ENCODE data around the gene ATP6V1A.

Gene ATP6V1A

DNA sequence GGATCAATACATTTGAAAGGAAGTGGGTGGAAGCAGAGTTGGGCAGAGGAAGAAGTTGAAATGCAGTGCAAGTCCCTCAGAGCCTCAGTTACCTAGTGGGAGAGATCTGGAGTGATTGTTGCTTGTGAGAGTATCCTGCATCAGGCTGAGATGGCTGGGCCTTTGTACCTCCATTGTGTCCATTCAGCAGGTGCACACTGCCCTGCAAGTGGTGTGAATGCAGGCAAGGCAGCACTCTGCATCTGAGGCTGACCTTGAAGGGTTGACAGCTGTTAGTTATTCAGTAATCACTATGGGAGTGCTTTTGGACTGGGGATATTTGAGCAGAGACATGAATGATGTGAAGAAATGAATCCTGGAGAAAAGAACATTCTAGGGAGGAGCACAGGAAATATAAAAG is 25.2 kb downstream of the ATP6V1A start:
- TF ChIP-seq POLR2AphosphoS5 (IDR thresholded peaks at IDR 0.05; ENCODE audit: low read depth) (no peak), SPI1 (IDR thresholded peaks at IDR 0.05; ENCODE audit: borderline replicate concordance, low read depth) (no peak), GABPA (IDR thresholded peaks at IDR 0.05; ENCODE audit: low read depth) (no peak)
- TF ChIP-seq, protein P1, sequence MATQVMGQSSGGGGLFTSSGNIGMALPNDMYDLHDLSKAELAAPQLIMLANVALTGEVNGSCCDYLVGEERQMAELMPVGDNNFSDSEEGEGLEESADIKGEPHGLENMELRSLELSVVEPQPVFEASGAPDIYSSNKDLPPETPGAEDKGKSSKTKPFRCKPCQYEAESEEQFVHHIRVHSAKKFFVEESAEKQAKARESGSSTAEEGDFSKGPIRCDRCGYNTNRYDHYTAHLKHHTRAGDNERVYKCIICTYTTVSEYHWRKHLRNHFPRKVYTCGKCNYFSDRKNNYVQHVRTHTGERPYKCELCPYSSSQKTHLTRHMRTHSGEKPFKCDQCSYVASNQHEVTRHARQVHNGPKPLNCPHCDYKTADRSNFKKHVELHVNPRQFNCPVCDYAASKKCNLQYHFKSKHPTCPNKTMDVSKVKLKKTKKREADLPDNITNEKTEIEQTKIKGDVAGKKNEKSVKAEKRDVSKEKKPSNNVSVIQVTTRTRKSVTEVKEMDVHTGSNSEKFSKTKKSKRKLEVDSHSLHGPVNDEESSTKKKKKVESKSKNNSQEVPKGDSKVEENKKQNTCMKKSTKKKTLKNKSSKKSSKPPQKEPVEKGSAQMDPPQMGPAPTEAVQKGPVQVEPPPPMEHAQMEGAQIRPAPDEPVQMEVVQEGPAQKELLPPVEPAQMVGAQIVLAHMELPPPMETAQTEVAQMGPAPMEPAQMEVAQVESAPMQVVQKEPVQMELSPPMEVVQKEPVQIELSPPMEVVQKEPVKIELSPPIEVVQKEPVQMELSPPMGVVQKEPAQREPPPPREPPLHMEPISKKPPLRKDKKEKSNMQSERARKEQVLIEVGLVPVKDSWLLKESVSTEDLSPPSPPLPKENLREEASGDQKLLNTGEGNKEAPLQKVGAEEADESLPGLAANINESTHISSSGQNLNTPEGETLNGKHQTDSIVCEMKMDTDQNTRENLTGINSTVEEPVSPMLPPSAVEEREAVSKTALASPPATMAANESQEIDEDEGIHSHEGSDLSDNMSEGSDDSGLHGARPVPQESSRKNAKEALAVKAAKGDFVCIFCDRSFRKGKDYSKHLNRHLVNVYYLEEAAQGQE (IDR thresholded peaks at IDR 0.05; ENCODE audit: insufficient replicate concordance, low read depth): no peak
- TF ChIP-seq, protein P2, sequence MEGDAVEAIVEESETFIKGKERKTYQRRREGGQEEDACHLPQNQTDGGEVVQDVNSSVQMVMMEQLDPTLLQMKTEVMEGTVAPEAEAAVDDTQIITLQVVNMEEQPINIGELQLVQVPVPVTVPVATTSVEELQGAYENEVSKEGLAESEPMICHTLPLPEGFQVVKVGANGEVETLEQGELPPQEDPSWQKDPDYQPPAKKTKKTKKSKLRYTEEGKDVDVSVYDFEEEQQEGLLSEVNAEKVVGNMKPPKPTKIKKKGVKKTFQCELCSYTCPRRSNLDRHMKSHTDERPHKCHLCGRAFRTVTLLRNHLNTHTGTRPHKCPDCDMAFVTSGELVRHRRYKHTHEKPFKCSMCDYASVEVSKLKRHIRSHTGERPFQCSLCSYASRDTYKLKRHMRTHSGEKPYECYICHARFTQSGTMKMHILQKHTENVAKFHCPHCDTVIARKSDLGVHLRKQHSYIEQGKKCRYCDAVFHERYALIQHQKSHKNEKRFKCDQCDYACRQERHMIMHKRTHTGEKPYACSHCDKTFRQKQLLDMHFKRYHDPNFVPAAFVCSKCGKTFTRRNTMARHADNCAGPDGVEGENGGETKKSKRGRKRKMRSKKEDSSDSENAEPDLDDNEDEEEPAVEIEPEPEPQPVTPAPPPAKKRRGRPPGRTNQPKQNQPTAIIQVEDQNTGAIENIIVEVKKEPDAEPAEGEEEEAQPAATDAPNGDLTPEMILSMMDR (IDR thresholded peaks at IDR 0.05; ENCODE audit: insufficient read depth, low read length): no peak
- Histone ChIP-seq H3K27ac (replicated peaks) (no peak overlapping the region), H3K4me3 (replicated peaks; ENCODE audit: insufficient read depth, low read length) (no peak overlapping the region), H3K27me3 (ENCODE audit: insufficient read depth, poor library complexity, severe bottlenecking) (no peaks in the 10 kb centered on the region)
- DNase-seq (ENCODE audit: low read depth in 1 of 2, low spot score in 1 of 2): no peak

DNA sequence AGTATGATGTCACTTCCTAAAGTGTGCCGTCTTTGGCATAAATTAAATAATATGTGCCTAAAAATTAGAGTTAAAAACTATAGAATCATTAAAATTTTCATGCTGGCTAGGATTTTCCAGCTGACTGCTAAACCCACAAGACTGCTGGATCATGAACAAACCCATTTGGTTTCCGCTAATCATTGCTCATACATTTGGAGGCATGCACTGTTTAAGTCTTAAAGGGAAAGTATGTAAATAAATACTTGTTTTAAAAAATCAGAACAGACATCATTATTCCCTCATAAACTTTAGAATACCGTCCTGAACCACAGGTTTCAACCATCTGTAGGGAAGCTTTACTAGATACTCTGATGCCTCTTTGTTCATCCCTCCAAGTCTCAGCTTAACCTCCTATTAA is 26.5 kb downstream of the ATP6V1A start:
- TF ChIP-seq, protein P2 (IDR thresholded peaks at IDR 0.05; ENCODE audit: insufficient read depth, low read length): no peak
- TF ChIP-seq POLR2AphosphoS5 (IDR thresholded peaks at IDR 0.05; ENCODE audit: low read depth): no peak
- no peak for TF ChIP-seq SPI1 (IDR thresholded peaks at IDR 0.05; ENCODE audit: borderline replicate concordance, low read depth)
- TF ChIP-seq, protein P1 (IDR thresholded peaks at IDR 0.05; ENCODE audit: insufficient replicate concordance, low read depth): no peak
- TF ChIP-seq GABPA (IDR thresholded peaks at IDR 0.05; ENCODE audit: low read depth): no peak
- DNase-seq (ENCODE audit: low read depth in 1 of 2, low spot score in 1 of 2): no peak
- Histone ChIP-seq H3K4me3 (replicated peaks; ENCODE audit: insufficient read depth, low read length) (no peak overlapping the region), H3K27me3 (ENCODE audit: insufficient read depth, poor library complexity, severe bottlenecking) (no peaks in the 10 kb centered on the region), H3K27ac (replicated peaks) (no peak overlapping the region)

DNA sequence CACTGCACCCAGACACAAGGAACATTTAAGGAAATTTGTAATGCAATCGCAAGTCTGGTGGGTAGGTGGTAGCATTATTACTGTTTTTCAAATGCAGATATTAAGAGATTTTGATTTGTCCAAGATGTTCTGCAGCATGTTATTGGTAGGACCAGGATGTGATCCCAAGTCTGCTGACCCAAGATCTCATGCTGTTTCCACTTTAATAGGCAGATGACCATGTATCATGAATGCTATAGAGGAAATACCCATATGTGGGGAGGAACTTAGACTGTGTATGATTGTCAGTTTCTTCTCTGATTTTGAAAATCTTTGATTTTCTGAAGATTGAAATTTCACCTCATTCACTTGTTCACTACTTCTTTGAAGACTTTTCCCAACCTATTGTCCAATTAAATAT is 28.7 kb downstream of the ATP6V1A start:
- Histone ChIP-seq H3K27ac (replicated peaks) (no peak overlapping the region), H3K4me3 (replicated peaks; ENCODE audit: insufficient read depth, low read length) (no peak overlapping the region), H3K27me3 (ENCODE audit: insufficient read depth, poor library complexity, severe bottlenecking) (no peaks in the 10 kb centered on the region)
- DNase-seq (ENCODE audit: low read depth in 1 of 2, low spot score in 1 of 2): no peak
- TF ChIP-seq POLR2AphosphoS5 (IDR thresholded peaks at IDR 0.05; ENCODE audit: low read depth): no peak
- no peak for TF ChIP-seq GABPA (IDR thresholded peaks at IDR 0.05; ENCODE audit: low read depth)
- TF ChIP-seq, protein P1 (IDR thresholded peaks at IDR 0.05; ENCODE audit: insufficient replicate concordance, low read depth): no peak
- TF ChIP-seq, protein P2 (IDR thresholded peaks at IDR 0.05; ENCODE audit: insufficient read depth, low read length): no peak
- TF ChIP-seq SPI1 (IDR thresholded peaks at IDR 0.05; ENCODE audit: borderline replicate concordance, low read depth): no peak

All from HL-60 (cell line).